Measurements from ENCODE around the gene METRNL. TPM values are rescaled to one million over a fixed set of nuclear protein-coding genes. Genes with fewer than 3 reads are reported as not detected.

The METRNL gene
- total and polyA plus RNA-seq, 4 donors, result 0.67 to 9.0 (median 8.6) TPM

DNA sequence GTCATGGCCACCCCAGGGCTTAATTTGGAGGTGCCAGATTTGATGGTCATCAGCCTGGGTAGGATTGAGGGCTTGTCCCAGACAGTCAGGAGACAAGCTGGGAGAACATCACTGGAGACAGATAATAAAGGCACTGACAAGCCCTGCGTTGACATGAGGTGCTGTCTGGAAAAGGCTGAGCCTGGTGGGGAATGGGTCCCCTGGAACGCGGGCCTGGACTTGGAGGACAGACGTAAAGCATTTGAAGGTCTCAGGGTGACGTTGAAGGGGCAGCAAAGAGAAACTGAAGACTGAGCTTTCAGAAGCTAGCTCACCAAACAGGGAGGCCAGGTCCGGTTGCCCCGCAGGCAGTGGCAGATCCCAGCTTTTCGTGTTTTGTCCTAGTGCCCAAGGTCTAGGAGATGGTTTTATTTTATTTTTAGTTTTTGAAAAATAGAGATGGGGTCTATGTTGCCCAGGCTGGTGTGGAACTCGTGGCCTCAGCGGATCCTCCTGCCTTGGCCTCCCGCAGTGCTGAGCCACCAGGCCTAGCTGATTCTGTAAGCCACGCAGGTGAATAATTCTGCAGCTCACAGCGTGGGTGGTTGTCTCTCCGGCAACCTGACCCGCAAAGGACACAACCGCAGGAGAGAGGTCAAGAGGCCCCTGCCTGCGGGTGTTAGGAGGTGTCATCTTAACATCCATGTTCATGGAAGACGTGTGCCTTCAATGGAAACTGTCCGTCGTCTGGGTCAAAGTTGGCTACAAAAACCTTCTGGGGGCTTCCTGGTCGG is 37.6 kb downstream of the METRNL start:
- TF ChIP-seq EGR1 (IDR thresholded peaks at IDR 0.05; ENCODE audit: low read depth in 2 of 2), result no peak
- no peak for TF ChIP-seq HNF4A (conservative IDR thresholded peaks at IDR 0.05)
- TF ChIP-seq RAD21 (IDR thresholded peaks at IDR 0.05), result no peak
- no peak for TF ChIP-seq HNF4G (IDR thresholded peaks at IDR 0.05)
- no peak for TF ChIP-seq YY1 (IDR thresholded peaks at IDR 0.05)
- TF ChIP-seq TAF1 (conservative IDR thresholded peaks at IDR 0.05), result no peak
- no peak for TF ChIP-seq FOXA2 (IDR thresholded peaks at IDR 0.05)
- TF ChIP-seq RXRA (IDR thresholded peaks at IDR 0.05), result no peak
- TF ChIP-seq, protein P1, sequence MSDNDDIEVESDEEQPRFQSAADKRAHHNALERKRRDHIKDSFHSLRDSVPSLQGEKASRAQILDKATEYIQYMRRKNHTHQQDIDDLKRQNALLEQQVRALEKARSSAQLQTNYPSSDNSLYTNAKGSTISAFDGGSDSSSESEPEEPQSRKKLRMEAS (IDR thresholded peaks at IDR 0.05), result no peak
- no peak for TF ChIP-seq JUND (IDR thresholded peaks at IDR 0.05)
- no peak for TF ChIP-seq GABPA (IDR thresholded peaks at IDR 0.05 in 1 of 2, conservative IDR thresholded peaks at IDR 0.05 in 1 of 2)
- no peak for TF ChIP-seq FOXA1 (IDR thresholded peaks at IDR 0.05)
- no peak for TF ChIP-seq ZBTB33 (IDR thresholded peaks at IDR 0.05)
- Histone ChIP-seq H3K9me3 (ENCODE audit: control insufficient read depth in 4 of 4, low read length in 3 of 4) (no peaks in the 10 kb centered on the region), H3K36me3 (ENCODE audit: control insufficient read depth in 4 of 4, insufficient read depth in 3 of 4, low read depth in 1 of 4, low read length in 3 of 4) (no peaks in the 10 kb centered on the region), H3K4me1 (ENCODE audit: control insufficient read depth in 4 of 4, insufficient read depth in 4 of 4, low read length in 3 of 4) (no peaks in the 10 kb centered on the region), H3K9ac (ENCODE audit: low read depth in 1 of 2, low read length in 2 of 2) (no peak overlapping the region), H3K27ac (ENCODE audit: low read depth in 1 of 2, low read length in 2 of 2) (no peak overlapping the region), H3K4me3 (ENCODE audit: low read depth in 1 of 3, low read length in 3 of 3) (no peak overlapping the region), H3K27me3 (ENCODE audit: control insufficient read depth in 4 of 4, insufficient read depth in 4 of 4, low read length in 3 of 4) (no peaks in the 10 kb centered on the region)
- 87% methylated on average over 21 of the region's 21 CpGs for WGBS
- no peak for DNase-seq (ENCODE audit: low spot score)

- DNase-seq (ENCODE audit: low spot score), result no peak
- no peaks in the 10 kb centered on the region for H3K36me3 ChIP-seq (ENCODE audit: control insufficient read depth in 4 of 4, insufficient read depth in 3 of 4, low read depth in 1 of 4, low read length in 3 of 4)
- TF ChIP-seq, protein P1 (IDR thresholded peaks at IDR 0.05), result no peak
- TF ChIP-seq YY1 (IDR thresholded peaks at IDR 0.05) (no peak), GABPA (IDR thresholded peaks at IDR 0.05 in 1 of 2, conservative IDR thresholded peaks at IDR 0.05 in 1 of 2) (no peak), SP1 (IDR thresholded peaks at IDR 0.05) (no peak), EGR1 (IDR thresholded peaks at IDR 0.05; ENCODE audit: low read depth in 2 of 2) (no peak), REST (IDR thresholded peaks at IDR 0.05) (no peak), NR2F2 (IDR thresholded peaks at IDR 0.05) (no peak), FOXA2 (IDR thresholded peaks at IDR 0.05) (no peak), TAF1 (conservative IDR thresholded peaks at IDR 0.05) (no peak), ATF3 (IDR thresholded peaks at IDR 0.05) (no peak), JUND (IDR thresholded peaks at IDR 0.05) (no peak), RXRA (IDR thresholded peaks at IDR 0.05) (no peak)
- WGBS, result 81% methylated on average over 5 of the region's 5 CpGs
- no peak overlapping the region for H3K27ac ChIP-seq (ENCODE audit: low read depth in 1 of 2, low read length in 2 of 2)
- H3K9me3 ChIP-seq (ENCODE audit: control insufficient read depth in 4 of 4, low read length in 3 of 4), result no peaks in the 10 kb centered on the region
- H3K4me3 ChIP-seq (ENCODE audit: low read depth in 1 of 3, low read length in 3 of 3), result no peak overlapping the region
- no peak overlapping the region for H3K9ac ChIP-seq (ENCODE audit: low read depth in 1 of 2, low read length in 2 of 2)
- no peaks in the 10 kb centered on the region for H3K27me3 ChIP-seq (ENCODE audit: control insufficient read depth in 4 of 4, insufficient read depth in 4 of 4, low read length in 3 of 4)
- H3K4me1 ChIP-seq (ENCODE audit: control insufficient read depth in 4 of 4, insufficient read depth in 4 of 4, low read length in 3 of 4), result no peaks in the 10 kb centered on the region
Measured at GRCh38 chr17:83117583-83117982, 38.2 kb downstream of the METRNL start.
